Neural cell (in vitro differentiated cells): ENCODE results near the gene SDR42E1.

Experiments
- CTCF ChIP-seq: fragments of 450-650 bp; IDR thresholded peaks from 2 replicates; pipeline ENCODE4 v1.5.1; 2014; ENCODE audit warnings: antibody characterized with exemption, mild to moderate bottlenecking, moderate library complexity; ENCODE audit not compliant: poor library complexity, severe bottlenecking
- EZH2 ChIP-seq: fragments of 200-600, 300-800 bp; shearing (Covaris generic), sonication (generic); IDR thresholded peaks from 2 replicates; pipeline ENCODE4 v1.6.1; 2014; ENCODE audit warnings: antibody characterized with exemption, low read length, borderline replicate concordance, mild to moderate bottlenecking; ENCODE audit not compliant: insufficient read depth, poor library complexity, severe bottlenecking
- POLR2AphosphoS5 ChIP-seq: IDR thresholded peaks from 2 replicates; pipeline ENCODE4 v1.6.1; 2012
- REST ChIP-seq: IDR thresholded peaks from 2 replicates; pipeline ENCODE4 v1.6.1; 2012; ENCODE audit warnings: borderline replicate concordance
- TAF1 ChIP-seq: IDR thresholded peaks from 2 replicates; pipeline ENCODE4 v1.6.1; 2012; ENCODE audit warnings: low read depth

- no peak for TF ChIP-seq POLR2AphosphoS5
- no peak for TF ChIP-seq CTCF
- TF ChIP-seq REST, result no peak
- TF ChIP-seq EZH2, result no peak
- no peak for TF ChIP-seq TAF1
Observed at GRCh38 chr16:82050506-82050905, 39.2 kb upstream of the SDR42E1 start.
